Measurements from ENCODE around the gene ETHE1.

The ETHE1 gene

GRCh38 chr19:43480574-43480973 lies 46.4 kb downstream of the ETHE1 start:
- Histone ChIP-seq H3K27me3 (ENCODE audit: control insufficient read depth in 5 of 5, insufficient read depth in 4 of 5, low read length in 5 of 5) (no peaks in the 10 kb centered on the region), H3K4me3 (ENCODE audit: low read depth in 1 of 5, low read length in 5 of 5) (no peak overlapping the region), H3K9ac (ENCODE audit: low read length in 5 of 5) (no peak overlapping the region), H3K9me3 (ENCODE audit: control insufficient read depth in 5 of 5, low read length in 5 of 5) (no peaks in the 10 kb centered on the region), H3K36me3 (ENCODE audit: control insufficient read depth in 5 of 5, insufficient read depth in 5 of 5, low read length in 5 of 5) (no peaks in the 10 kb centered on the region), H3K27ac (ENCODE audit: low read depth, low read length) (no peak overlapping the region), H3K4me1 (ENCODE audit: control insufficient read depth in 5 of 5, insufficient read depth in 5 of 5, low read length in 5 of 5) (peaks cover 0 to 5% (median under 1%) of the 10 kb centered on the region in 5 donors)

GRCh38 chr19:43479961-43480561 lies 46.9 kb downstream of the ETHE1 start:
- H3K27ac ChIP-seq (ENCODE audit: low read depth, low read length), result no peak overlapping the region
- no peaks in the 10 kb centered on the region for H3K9me3 ChIP-seq (ENCODE audit: control insufficient read depth in 5 of 5, low read length in 5 of 5)
- peaks cover 0 to 8% (median 6%) of the 10 kb centered on the region in 5 donors for H3K4me1 ChIP-seq (ENCODE audit: control insufficient read depth in 5 of 5, insufficient read depth in 5 of 5, low read length in 5 of 5)
- H3K36me3 ChIP-seq (ENCODE audit: control insufficient read depth in 5 of 5, insufficient read depth in 5 of 5, low read length in 5 of 5), result no peaks in the 10 kb centered on the region
- no peaks in the 10 kb centered on the region for H3K27me3 ChIP-seq (ENCODE audit: control insufficient read depth in 5 of 5, insufficient read depth in 4 of 5, low read length in 5 of 5)
- no peak overlapping the region for H3K9ac ChIP-seq (ENCODE audit: low read length in 5 of 5)
- no peak overlapping the region for H3K4me3 ChIP-seq (ENCODE audit: low read depth in 1 of 5, low read length in 5 of 5)

GRCh38 chr19:43479226-43479625 lies 47.8 kb downstream of the ETHE1 start:
- Histone ChIP-seq H3K36me3 (ENCODE audit: control insufficient read depth in 5 of 5, insufficient read depth in 5 of 5, low read length in 5 of 5) (no peaks in the 10 kb centered on the region), H3K27ac (ENCODE audit: low read depth, low read length) (no peak overlapping the region), H3K4me1 (ENCODE audit: control insufficient read depth in 5 of 5, insufficient read depth in 5 of 5, low read length in 5 of 5) (peaks cover 0 to 16% (median 12%) of the 10 kb centered on the region in 5 donors), H3K9ac (ENCODE audit: low read length in 5 of 5) (no peak overlapping the region), H3K27me3 (ENCODE audit: control insufficient read depth in 5 of 5, insufficient read depth in 4 of 5, low read length in 5 of 5) (no peaks in the 10 kb centered on the region), H3K4me3 (ENCODE audit: low read depth in 1 of 5, low read length in 5 of 5) (no peak overlapping the region), H3K9me3 (ENCODE audit: control insufficient read depth in 5 of 5, low read length in 5 of 5) (no peaks in the 10 kb centered on the region)

- no peak overlapping the region for H3K27ac ChIP-seq (ENCODE audit: low read depth, low read length)
Measured at GRCh38 chr19:43478323-43478722, 48.7 kb downstream of the ETHE1 start.

GRCh38 chr19:43476606-43477005 lies 50.4 kb downstream of the ETHE1 start:
- H3K27me3 ChIP-seq (ENCODE audit: control insufficient read depth in 5 of 5, insufficient read depth in 4 of 5, low read length in 5 of 5), result no peaks in the 10 kb centered on the region
- no peaks in the 10 kb centered on the region for H3K9me3 ChIP-seq (ENCODE audit: control insufficient read depth in 5 of 5, low read length in 5 of 5)
- H3K9ac ChIP-seq (ENCODE audit: low read length in 5 of 5), result no peak overlapping the region
- H3K36me3 ChIP-seq (ENCODE audit: control insufficient read depth in 5 of 5, insufficient read depth in 5 of 5, low read length in 5 of 5), result no peaks in the 10 kb centered on the region
- no peak overlapping the region for H3K27ac ChIP-seq (ENCODE audit: low read depth, low read length)
- H3K4me1 ChIP-seq (ENCODE audit: control insufficient read depth in 5 of 5, insufficient read depth in 5 of 5, low read length in 5 of 5), result peaks cover 0 to 16% (median 12%) of the 10 kb centered on the region in 5 donors
- H3K4me3 ChIP-seq (ENCODE audit: low read depth in 1 of 5, low read length in 5 of 5), result no peak overlapping the region

More at GRCh38 chr19:43478323-43478722, 48.7 kb downstream of the ETHE1 start:
- no peaks in the 10 kb centered on the region for H3K27me3 ChIP-seq (ENCODE audit: control insufficient read depth in 5 of 5, insufficient read depth in 4 of 5, low read length in 5 of 5)
- H3K4me3 ChIP-seq (ENCODE audit: low read depth in 1 of 5, low read length in 5 of 5), result no peak overlapping the region
- peaks cover 0 to 16% (median 12%) of the 10 kb centered on the region in 5 donors for H3K4me1 ChIP-seq (ENCODE audit: control insufficient read depth in 5 of 5, insufficient read depth in 5 of 5, low read length in 5 of 5)
- no peaks in the 10 kb centered on the region for H3K9me3 ChIP-seq (ENCODE audit: control insufficient read depth in 5 of 5, low read length in 5 of 5)
- no peaks in the 10 kb centered on the region for H3K36me3 ChIP-seq (ENCODE audit: control insufficient read depth in 5 of 5, insufficient read depth in 5 of 5, low read length in 5 of 5)
- H3K9ac ChIP-seq (ENCODE audit: low read length in 5 of 5), result no peak overlapping the region

- Histone ChIP-seq H3K36me3 (ENCODE audit: control insufficient read depth in 5 of 5, insufficient read depth in 5 of 5, low read length in 5 of 5) (no peaks in the 10 kb centered on the region), H3K27ac (ENCODE audit: low read depth, low read length) (peak overlapping the region; percentile 58), H3K4me1 (ENCODE audit: control insufficient read depth in 5 of 5, insufficient read depth in 5 of 5, low read length in 5 of 5) (peaks cover 0 to 16% (median 12%) of the 10 kb centered on the region in 5 donors), H3K27me3 (ENCODE audit: control insufficient read depth in 5 of 5, insufficient read depth in 4 of 5, low read length in 5 of 5) (no peaks in the 10 kb centered on the region), H3K9me3 (ENCODE audit: control insufficient read depth in 5 of 5, low read length in 5 of 5) (no peaks in the 10 kb centered on the region), H3K9ac (ENCODE audit: low read length in 5 of 5) (peak overlapping the region in 4 of 5 donors; percentile 61 to 72 (median 66)), H3K4me3 (ENCODE audit: low read depth in 1 of 5, low read length in 5 of 5) (peak overlapping the region; percentile 57 to 73 (median 68))
Measured at GRCh38 chr19:43474986-43475705, 51.9 kb downstream of the ETHE1 start.

GRCh38 chr19:43474487-43474886 lies 52.5 kb downstream of the ETHE1 start:
- H3K9me3 ChIP-seq (ENCODE audit: control insufficient read depth in 5 of 5, low read length in 5 of 5), result no peaks in the 10 kb centered on the region
- peak overlapping the region; percentile 58 for H3K27ac ChIP-seq (ENCODE audit: low read depth, low read length)
- H3K4me3 ChIP-seq (ENCODE audit: low read depth in 1 of 5, low read length in 5 of 5), result peak overlapping the region; percentile 57 to 69 (median 61)
- no peaks in the 10 kb centered on the region for H3K36me3 ChIP-seq (ENCODE audit: control insufficient read depth in 5 of 5, insufficient read depth in 5 of 5, low read length in 5 of 5)
- no peaks in the 10 kb centered on the region for H3K27me3 ChIP-seq (ENCODE audit: control insufficient read depth in 5 of 5, insufficient read depth in 4 of 5, low read length in 5 of 5)
- peak overlapping the region in 4 of 5 donors; percentile 41 to 72 (median 66) for H3K9ac ChIP-seq (ENCODE audit: low read length in 5 of 5)
- peaks cover 0 to 16% (median 12%) of the 10 kb centered on the region in 5 donors for H3K4me1 ChIP-seq (ENCODE audit: control insufficient read depth in 5 of 5, insufficient read depth in 5 of 5, low read length in 5 of 5)

- Histone ChIP-seq H3K4me3 (ENCODE audit: low read depth in 1 of 5, low read length in 5 of 5) (no peak overlapping the region), H3K27ac (ENCODE audit: low read depth, low read length) (no peak overlapping the region), H3K36me3 (ENCODE audit: control insufficient read depth in 5 of 5, insufficient read depth in 5 of 5, low read length in 5 of 5) (no peaks in the 10 kb centered on the region), H3K27me3 (ENCODE audit: control insufficient read depth in 5 of 5, insufficient read depth in 4 of 5, low read length in 5 of 5) (peaks cover 0 to under 1% (median 0%) of the 10 kb centered on the region in 5 donors), H3K9ac (ENCODE audit: low read length in 5 of 5) (no peak overlapping the region), H3K9me3 (ENCODE audit: control insufficient read depth in 5 of 5, low read length in 5 of 5) (no peaks in the 10 kb centered on the region), H3K4me1 (ENCODE audit: control insufficient read depth in 5 of 5, insufficient read depth in 5 of 5, low read length in 5 of 5) (peaks cover 0 to 24% (median 12%) of the 10 kb centered on the region in 5 donors)
Measured at GRCh38 chr19:43471091-43471490, 55.9 kb downstream of the ETHE1 start.

GRCh38 chr19:43470288-43470687 lies 56.7 kb downstream of the ETHE1 start:
- Histone ChIP-seq H3K27ac (ENCODE audit: low read depth, low read length) (no peak overlapping the region), H3K9ac (ENCODE audit: low read length in 5 of 5) (no peak overlapping the region), H3K4me3 (ENCODE audit: low read depth in 1 of 5, low read length in 5 of 5) (no peak overlapping the region), H3K36me3 (ENCODE audit: control insufficient read depth in 5 of 5, insufficient read depth in 5 of 5, low read length in 5 of 5) (no peaks in the 10 kb centered on the region), H3K4me1 (ENCODE audit: control insufficient read depth in 5 of 5, insufficient read depth in 5 of 5, low read length in 5 of 5) (peaks cover 0 to 22% (median 13%) of the 10 kb centered on the region in 5 donors), H3K27me3 (ENCODE audit: control insufficient read depth in 5 of 5, insufficient read depth in 4 of 5, low read length in 5 of 5) (peaks cover 0 to 8% (median 4%) of the 10 kb centered on the region in 5 donors), H3K9me3 (ENCODE audit: control insufficient read depth in 5 of 5, low read length in 5 of 5) (no peaks in the 10 kb centered on the region)

- H3K9me3 ChIP-seq (ENCODE audit: control insufficient read depth in 5 of 5, low read length in 5 of 5), result no peaks in the 10 kb centered on the region
- no peak overlapping the region for H3K9ac ChIP-seq (ENCODE audit: low read length in 5 of 5)
- peaks cover 0 to 9% (median 6%) of the 10 kb centered on the region in 5 donors for H3K27me3 ChIP-seq (ENCODE audit: control insufficient read depth in 5 of 5, insufficient read depth in 4 of 5, low read length in 5 of 5)
- H3K4me3 ChIP-seq (ENCODE audit: low read depth in 1 of 5, low read length in 5 of 5), result no peak overlapping the region
- H3K4me1 ChIP-seq (ENCODE audit: control insufficient read depth in 5 of 5, insufficient read depth in 5 of 5, low read length in 5 of 5), result peaks cover 0 to 20% (median 11%) of the 10 kb centered on the region in 5 donors
- no peak overlapping the region for H3K27ac ChIP-seq (ENCODE audit: low read depth, low read length)
- H3K36me3 ChIP-seq (ENCODE audit: control insufficient read depth in 5 of 5, insufficient read depth in 5 of 5, low read length in 5 of 5), result no peaks in the 10 kb centered on the region
Measured at GRCh38 chr19:43469160-43469480, 57.9 kb downstream of the ETHE1 start.

All from subcutaneous abdominal adipose tissue (tissue), 5 donors.